ENCODE measurements around the gene NAPB.

Gene NAPB

GRCh38 chr20:23454816-23455215 is 33.5 kb upstream of the NAPB start:
- no peak overlapping the region for H3K4me3 ChIP-seq (ENCODE audit: low read length)
- no peak for TF ChIP-seq CTCF (conservative IDR thresholded peaks at IDR 0.05; ENCODE audit: low read length)
- no peak for DNase-seq (ENCODE audit: low read depth)

DNA sequence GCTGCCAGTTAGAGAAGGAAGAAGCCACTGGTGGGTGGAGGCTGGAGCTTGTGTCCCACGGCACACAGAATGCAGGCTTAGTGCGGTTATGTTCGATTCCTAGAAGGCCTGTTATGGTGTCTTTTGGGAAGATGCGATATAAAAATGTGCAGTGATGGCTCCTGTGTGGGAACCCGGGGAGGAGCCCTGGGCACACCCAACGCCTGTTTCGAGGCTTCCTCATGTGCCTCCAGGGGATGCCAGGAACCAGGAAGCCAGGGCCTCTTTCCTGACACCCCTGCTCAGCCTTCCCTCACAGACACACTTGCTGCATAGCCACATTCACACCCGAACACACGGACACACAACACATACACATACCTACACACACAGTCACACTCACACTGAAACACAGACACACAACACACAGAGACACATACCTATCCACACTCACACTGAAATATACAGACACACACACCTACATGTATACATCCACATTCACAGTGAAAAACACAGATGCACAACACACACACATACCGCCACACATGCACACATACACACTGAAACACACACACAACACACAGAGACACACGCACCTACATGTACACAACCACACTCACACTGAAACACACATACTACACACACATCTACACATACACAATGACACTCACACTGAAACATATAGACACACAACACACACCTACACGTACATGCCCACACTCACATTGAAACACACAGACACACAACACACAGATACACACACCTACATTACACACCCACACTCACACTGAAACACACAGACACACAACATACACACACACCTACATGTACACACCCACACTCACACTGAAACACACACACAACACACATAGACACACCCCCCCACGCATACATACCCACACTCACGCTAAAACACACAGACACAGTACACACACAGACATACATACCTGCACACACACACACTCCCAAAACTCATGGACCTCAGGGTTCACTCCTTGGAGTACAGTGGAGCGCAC is 32.6 kb upstream of the NAPB start:
- no peak for DNase-seq (ENCODE audit: low read depth)
- no peak for TF ChIP-seq CTCF (conservative IDR thresholded peaks at IDR 0.05; ENCODE audit: low read length)

GRCh38 chr20:23452776-23453175 is 31.5 kb upstream of the NAPB start, which contains the start of gene CST11:
TSS of gene CST11 (minus strand) at chr20:23452876. CDS start at chr20:23452811, 65 bp downstream.
- no peak for DNase-seq (ENCODE audit: low read depth)
- no peak for TF ChIP-seq CTCF (conservative IDR thresholded peaks at IDR 0.05; ENCODE audit: low read length)
- H3K4me3 ChIP-seq (ENCODE audit: low read length): no peak within 1 kb of the TSS

More for the DNA sequence above, 32.6 kb upstream of the NAPB start:
- no peak overlapping the region for H3K4me3 ChIP-seq (ENCODE audit: low read length)

DNA sequence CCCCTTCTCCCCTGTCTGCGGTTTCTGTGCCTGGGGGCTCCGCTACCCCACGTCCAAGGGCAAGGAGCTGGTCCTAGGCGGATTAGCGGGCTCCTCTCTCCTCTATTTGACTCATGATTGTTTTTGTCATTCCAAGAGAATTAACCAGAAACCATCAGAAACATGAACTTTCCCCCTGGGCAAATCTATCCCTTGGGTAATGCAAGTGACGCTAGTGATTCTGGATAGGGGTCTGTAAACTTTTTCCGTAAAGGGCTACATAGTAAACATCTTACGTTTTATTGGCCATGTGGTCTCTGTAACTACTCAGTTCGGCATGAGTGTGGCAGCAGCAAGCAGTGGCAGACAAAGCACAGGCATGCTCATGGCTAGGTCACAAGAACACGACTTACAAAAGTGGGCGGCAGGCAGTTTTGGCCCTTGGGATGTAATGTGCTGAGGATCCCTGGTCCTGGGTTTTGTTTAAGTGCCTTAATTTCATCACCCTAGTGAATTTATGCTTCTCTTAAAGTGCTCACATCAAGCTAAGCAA is 30.7 kb upstream of the NAPB start:
- H3K4me3 ChIP-seq (ENCODE audit: low read length): no peak overlapping the region
- TF ChIP-seq CTCF (conservative IDR thresholded peaks at IDR 0.05; ENCODE audit: low read length): no peak
- DNase-seq (ENCODE audit: low read depth): no peak

DNA sequence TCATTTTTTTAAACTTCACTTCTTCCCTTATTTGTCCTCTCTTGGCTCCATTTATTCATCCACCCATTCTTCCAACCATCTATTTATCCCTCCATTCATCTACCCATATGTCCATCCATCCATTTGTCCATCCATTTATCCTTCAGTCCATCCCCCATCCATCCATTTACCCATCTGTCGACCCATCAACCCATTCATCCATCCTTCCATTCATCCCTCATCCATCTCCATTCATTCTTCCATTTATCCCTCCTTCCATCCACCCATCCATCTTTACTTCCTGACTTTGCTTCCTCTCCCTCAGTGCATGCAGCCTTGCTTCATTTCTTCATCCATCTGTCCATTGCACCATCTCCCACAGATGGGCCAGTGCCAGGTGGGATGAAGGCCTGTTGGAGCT is 29.6 kb upstream of the NAPB start:
- TF ChIP-seq CTCF (conservative IDR thresholded peaks at IDR 0.05; ENCODE audit: low read length): no peak

GRCh38 chr20:23449421-23449820 is 28.1 kb upstream of the NAPB start:
- TF ChIP-seq CTCF (conservative IDR thresholded peaks at IDR 0.05; ENCODE audit: low read length): no peak
- peak; percentile 13 for DNase-seq (ENCODE audit: low read depth)
- no peak overlapping the region for H3K4me3 ChIP-seq (ENCODE audit: low read length)

More for the DNA sequence above, 29.6 kb upstream of the NAPB start:
- H3K4me3 ChIP-seq (ENCODE audit: low read length): no peak overlapping the region
- DNase-seq (ENCODE audit: low read depth): no peak
